UCSD-AML1 (cell line): ENCODE data around the gene ST6GAL2.

Source experiments
- DNase-seq: peaks from one replicate; lab custom pipeline; 2025; ENCODE audit not compliant: unreplicated experiment; lab: John Stamatoyannopoulos, UW

The ST6GAL2 gene

GRCh38 chr2:106831241-106831640 lies 54.7 kb downstream of the ST6GAL2 start:
- DNase-seq = no peak

- no peak for DNase-seq
These were observed 55.8 kb downstream of the ST6GAL2 start for GRCh38 chr2:106830191-106830590.

GRCh38 chr2:106828119-106828518 lies 57.8 kb downstream of the ST6GAL2 start:
- no peak for DNase-seq

- no peak for DNase-seq
These were observed 58.8 kb downstream of the ST6GAL2 start for GRCh38 chr2:106827158-106827557.

GRCh38 chr2:106825161-106825560 lies 60.8 kb downstream of the ST6GAL2 start:
- no peak for DNase-seq

GRCh38 chr2:106816974-106817373 lies 69.0 kb downstream of the ST6GAL2 start:
- DNase-seq = no peak

GRCh38 chr2:106812841-106813240 lies 73.1 kb downstream of the ST6GAL2 start:
- DNase-seq = no peak

- DNase-seq = no peak
These were observed 73.6 kb downstream of the ST6GAL2 start for GRCh38 chr2:106812383-106812782.

GRCh38 chr2:106805716-106806115 lies 80.3 kb downstream of the ST6GAL2 start:
- DNase-seq = no peak

- DNase-seq = no peak
These were observed 81.8 kb downstream of the ST6GAL2 start for GRCh38 chr2:106804161-106804560.

GRCh38 chr2:106800976-106801655 lies 84.9 kb downstream of the ST6GAL2 start:
- no peak for DNase-seq

- DNase-seq = no peak
These were observed 85.8 kb downstream of the ST6GAL2 start for GRCh38 chr2:106800180-106800579.

- DNase-seq = no peak
These were observed 87.0 kb downstream of the ST6GAL2 start for GRCh38 chr2:106798826-106799552.

- no peak for DNase-seq
These were observed 88.5 kb downstream of the ST6GAL2 start for GRCh38 chr2:106797494-106797893.

- no peak for DNase-seq
These were observed 93.3 kb downstream of the ST6GAL2 start for GRCh38 chr2:106792671-106793070.

- no peak for DNase-seq
These were observed 96.8 kb downstream of the ST6GAL2 start for GRCh38 chr2:106789185-106789584.

GRCh38 chr2:106782681-106783080 lies 103.3 kb downstream of the ST6GAL2 start:
- no peak for DNase-seq

- DNase-seq = no peak
These were observed 104.8 kb downstream of the ST6GAL2 start for GRCh38 chr2:106781196-106781595.

- no peak for DNase-seq
These were observed 114.2 kb downstream of the ST6GAL2 start for GRCh38 chr2:106771811-106772210.

- no peak for DNase-seq
These were observed 115.0 kb downstream of the ST6GAL2 start for GRCh38 chr2:106770986-106771385.

- DNase-seq = no peak
These were observed 121.4 kb downstream of the ST6GAL2 start for GRCh38 chr2:106764614-106765013.

GRCh38 chr2:106759966-106760365 lies 126.0 kb downstream of the ST6GAL2 start:
- DNase-seq = no peak
